CD4-positive, alpha-beta T cell treated with Interleukin-4 for 4 hours (primary cell): ENCODE data around the gene SND1.

Experiments
- DNase-seq: peaks from one replicate; pipeline ENCODE4 v3.0.0-alpha.2; 2020

SND1 gene

GRCh38 chr7:128030654-128031611, 378.9 kb downstream of the SND1 start, which contains the start of gene LRRC4:
TSS of gene LRRC4 (minus strand) at chr7:128031437. CDS start at chr7:128030640, 797 bp downstream.
- no peak for DNase-seq

GRCh38 chr7:128031901-128032604, 380.1 kb downstream of the SND1 start:
- peak; percentile 50 for DNase-seq

DNA sequence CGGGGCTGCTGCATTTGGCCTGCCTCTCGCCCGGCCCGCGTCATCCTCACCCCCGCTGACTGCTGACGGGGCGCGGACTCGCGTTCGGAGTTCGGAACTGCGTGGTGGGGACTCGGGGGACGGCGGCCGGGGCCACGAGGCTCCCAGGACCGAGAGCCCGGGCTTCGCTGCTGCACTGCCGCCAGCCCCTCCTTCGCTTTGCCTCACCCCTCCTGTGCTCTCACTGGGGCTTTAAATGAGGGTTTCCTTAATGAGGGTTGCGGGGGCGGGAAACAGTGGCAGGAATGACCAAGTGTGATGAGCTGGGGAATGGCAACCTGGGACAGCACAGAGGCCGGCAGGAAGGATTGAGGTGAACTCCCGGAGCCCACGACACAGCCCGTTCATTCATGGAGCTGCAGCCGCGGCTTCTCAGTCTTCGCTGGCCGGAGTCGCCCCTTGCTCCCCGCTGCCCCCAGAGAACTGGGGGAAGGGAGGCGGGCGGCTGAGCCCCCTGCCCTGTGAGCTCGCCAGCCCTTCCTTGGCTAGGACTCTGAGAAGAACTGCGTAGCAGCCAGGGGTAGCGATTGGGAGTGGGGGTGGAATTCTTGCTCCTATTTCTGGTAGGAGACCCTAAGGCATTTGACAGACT, 380.7 kb downstream of the SND1 start:
- no peak for DNase-seq

GRCh38 chr7:128033246-128033645, 381.3 kb downstream of the SND1 start:
- DNase-seq: no peak

GRCh38 chr7:128034825-128035224, 382.8 kb downstream of the SND1 start:
- no peak for DNase-seq

DNA sequence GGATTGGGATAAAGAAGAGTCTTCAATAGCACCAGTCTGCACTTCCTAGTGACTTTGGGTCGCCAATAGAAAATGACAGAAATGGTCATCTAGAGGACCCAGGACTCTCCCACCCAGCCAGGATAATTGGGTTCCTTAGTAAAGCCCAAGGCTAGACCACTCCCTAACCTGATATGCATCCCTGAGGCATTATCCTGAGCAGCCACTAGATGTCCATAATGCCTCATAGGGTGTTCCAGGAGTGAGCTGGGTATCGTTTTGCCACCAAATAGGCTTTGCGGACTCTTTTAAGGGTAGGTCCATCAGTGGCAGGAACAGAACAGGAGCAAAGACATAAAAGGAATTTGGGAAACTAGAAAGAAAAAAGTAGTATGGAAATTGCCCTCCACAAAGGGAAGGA, 383.7 kb downstream of the SND1 start:
- DNase-seq: no peak

- no peak for DNase-seq
These were observed 384.4 kb downstream of the SND1 start for GRCh38 chr7:128036226-128036940.

DNA sequence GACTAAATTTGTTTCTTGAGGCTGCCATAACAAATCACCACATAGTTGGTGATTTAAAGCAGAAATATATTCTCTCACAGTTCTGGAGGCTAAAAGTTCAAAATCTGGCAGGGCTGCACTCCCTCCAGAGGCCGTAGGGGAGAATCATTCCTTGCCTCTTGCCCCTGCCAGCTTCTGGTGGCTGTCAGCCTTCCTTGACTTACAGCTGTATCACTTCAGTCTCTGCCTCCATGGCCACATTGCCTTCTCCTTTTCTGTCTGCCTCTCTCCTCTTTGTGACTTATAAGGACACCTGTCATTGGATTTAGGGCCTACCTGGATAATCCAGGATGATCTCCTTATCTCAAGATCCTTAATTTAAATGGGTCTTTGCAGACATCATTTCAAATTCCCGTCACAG, 385.1 kb downstream of the SND1 start:
- no peak for DNase-seq

GRCh38 chr7:128037880-128038619, 386.1 kb downstream of the SND1 start:
- no peak for DNase-seq

DNA sequence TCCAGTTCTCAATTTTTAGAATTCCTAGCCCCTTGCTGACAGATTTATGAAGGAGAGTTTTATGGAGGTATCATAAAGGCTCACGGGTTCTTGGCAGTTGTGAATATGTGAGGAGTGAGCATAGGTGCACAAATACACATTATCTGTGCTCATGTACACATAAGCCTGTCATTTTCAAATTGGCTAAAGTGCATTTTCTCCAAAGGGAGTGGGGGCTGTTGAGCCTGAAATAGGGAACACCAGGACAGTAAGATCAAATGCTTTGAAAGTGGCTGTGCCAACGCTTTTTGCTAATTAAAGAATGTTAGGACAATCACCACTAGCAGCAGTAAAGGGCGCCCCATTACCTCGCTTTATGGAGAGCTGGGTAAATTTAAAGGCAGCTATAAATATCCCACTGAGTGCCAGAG, 387.6 kb downstream of the SND1 start:
- DNase-seq: no peak

GRCh38 chr7:128040205-128040604, 388.2 kb downstream of the SND1 start:
- DNase-seq: no peak

- DNase-seq: no peak
These were observed 389.2 kb downstream of the SND1 start for GRCh38 chr7:128041203-128041602.

- DNase-seq: no peak
These were observed 390.0 kb downstream of the SND1 start for GRCh38 chr7:128042012-128042411.

- no peak for DNase-seq
These were observed 392.1 kb downstream of the SND1 start for GRCh38 chr7:128044064-128044463.

DNA sequence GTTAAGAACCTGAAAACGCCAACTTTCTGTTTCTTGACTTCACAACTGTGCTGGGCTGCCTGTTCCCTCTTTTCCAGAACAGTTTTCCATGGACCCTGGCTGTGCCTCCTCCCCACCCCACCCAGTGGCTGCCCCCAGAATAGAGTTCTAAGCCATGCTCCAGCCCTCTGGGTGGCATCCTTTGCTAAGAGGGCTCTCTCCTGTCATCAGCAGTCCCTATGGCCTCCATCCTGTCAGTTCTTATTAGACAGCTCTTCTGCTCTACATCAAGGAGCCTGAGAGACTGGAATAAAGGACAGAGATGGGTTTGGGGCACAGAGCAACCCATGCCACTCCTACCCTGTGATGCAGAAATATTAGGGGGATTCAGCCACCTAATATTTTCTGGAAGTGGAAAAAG, 393.2 kb downstream of the SND1 start:
- DNase-seq: no peak

DNA sequence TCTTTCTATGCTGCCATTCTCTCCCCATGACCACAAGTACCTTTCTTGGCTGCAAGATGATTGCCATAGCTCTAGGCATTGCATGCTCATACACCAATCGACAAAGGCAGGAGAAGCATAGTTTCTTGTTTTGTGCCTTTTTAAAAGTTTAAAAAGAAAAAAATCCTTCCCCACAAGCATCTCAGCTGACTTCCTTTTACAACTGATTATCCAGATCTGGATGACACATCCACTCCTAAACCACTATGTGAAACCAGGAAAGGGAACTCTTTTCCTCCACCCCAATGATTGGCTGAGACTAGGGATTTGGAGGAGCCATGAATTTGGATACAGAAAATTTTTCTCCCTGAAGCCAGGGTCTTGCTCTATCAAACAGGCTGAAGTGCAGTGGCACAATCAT, 393.8 kb downstream of the SND1 start:
- no peak for DNase-seq

GRCh38 chr7:128052404-128052803, 400.4 kb downstream of the SND1 start:
- DNase-seq: no peak

GRCh38 chr7:128053023-128053422, 401.0 kb downstream of the SND1 start:
- DNase-seq: no peak

DNA sequence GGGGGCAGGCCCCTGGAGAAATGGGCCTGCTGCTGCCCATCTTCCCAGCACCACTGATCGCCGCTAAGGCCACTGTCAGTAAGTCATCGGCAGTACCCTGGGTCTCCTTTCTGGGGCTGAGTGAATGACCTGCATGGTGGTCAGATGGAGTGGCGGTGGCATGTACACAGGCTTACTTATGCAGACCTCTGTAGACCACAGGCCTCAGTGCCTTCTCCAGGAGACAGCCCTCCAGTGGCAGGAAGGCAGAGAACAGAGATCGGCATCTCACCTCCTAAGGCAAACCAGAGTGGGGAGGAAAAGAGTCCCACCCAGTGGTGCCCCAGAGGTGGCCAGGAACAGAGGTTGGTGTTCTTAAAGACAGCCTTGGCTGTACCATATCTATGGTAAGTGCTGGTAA, 402.0 kb downstream of the SND1 start:
- no peak for DNase-seq

DNA sequence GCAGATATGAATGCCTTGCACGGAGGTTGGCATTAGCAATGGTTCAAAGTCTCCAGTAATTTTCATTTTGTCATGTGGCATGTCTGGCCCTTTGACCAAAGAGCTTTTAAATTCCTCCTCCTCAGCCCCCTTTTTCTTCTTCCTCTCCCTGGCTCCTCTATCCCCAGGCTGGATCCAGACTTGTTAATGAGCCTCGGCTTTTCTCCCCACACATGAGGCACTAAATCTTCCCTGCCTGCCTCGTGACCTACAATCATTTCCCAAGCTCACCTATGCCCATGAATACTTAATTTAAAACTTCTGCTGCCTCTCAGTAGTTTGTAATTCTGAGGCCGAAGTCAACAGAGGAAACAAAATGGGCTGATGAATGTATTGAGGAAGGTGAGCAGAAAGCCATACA, 402.5 kb downstream of the SND1 start:
- no peak for DNase-seq

- no peak for DNase-seq
These were observed 403.6 kb downstream of the SND1 start for GRCh38 chr7:128055637-128056036.

DNA sequence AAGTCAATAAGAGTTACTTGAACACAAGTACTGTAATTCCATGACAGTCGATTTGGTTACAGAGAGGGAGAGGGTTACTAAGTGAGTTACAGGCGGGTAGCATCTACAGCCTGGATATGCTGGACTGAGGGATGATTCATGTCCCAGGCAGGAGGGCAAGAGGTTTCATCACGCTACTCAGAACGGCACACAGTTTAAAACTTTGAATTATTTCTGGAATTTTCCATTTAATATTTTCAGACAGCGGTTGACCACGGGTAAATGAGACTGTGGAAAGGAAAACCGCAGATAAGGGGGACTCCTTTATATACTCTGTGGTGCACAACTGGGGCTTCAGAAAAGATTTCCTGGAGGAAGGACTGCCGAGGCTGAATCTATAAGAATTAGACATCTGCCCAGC, 404.9 kb downstream of the SND1 start:
- DNase-seq: no peak
